Measurements from ENCODE around the gene SMC1B.
A peak's percentile ranks its signal among the peaks of the same experiment; 100 is the strongest.
"Not testable (repeated sequence)": the region's sequence is repeated elsewhere in the genome, so short reads cannot be mapped to it uniquely, and the experiment has no call there.

The SMC1B gene, protein sequence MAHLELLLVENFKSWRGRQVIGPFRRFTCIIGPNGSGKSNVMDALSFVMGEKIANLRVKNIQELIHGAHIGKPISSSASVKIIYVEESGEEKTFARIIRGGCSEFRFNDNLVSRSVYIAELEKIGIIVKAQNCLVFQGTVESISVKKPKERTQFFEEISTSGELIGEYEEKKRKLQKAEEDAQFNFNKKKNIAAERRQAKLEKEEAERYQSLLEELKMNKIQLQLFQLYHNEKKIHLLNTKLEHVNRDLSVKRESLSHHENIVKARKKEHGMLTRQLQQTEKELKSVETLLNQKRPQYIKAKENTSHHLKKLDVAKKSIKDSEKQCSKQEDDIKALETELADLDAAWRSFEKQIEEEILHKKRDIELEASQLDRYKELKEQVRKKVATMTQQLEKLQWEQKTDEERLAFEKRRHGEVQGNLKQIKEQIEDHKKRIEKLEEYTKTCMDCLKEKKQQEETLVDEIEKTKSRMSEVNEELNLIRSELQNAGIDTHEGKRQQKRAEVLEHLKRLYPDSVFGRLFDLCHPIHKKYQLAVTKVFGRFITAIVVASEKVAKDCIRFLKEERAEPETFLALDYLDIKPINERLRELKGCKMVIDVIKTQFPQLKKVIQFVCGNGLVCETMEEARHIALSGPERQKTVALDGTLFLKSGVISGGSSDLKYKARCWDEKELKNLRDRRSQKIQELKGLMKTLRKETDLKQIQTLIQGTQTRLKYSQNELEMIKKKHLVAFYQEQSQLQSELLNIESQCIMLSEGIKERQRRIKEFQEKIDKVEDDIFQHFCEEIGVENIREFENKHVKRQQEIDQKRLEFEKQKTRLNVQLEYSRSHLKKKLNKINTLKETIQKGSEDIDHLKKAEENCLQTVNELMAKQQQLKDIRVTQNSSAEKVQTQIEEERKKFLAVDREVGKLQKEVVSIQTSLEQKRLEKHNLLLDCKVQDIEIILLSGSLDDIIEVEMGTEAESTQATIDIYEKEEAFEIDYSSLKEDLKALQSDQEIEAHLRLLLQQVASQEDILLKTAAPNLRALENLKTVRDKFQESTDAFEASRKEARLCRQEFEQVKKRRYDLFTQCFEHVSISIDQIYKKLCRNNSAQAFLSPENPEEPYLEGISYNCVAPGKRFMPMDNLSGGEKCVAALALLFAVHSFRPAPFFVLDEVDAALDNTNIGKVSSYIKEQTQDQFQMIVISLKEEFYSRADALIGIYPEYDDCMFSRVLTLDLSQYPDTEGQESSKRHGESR

DNA sequence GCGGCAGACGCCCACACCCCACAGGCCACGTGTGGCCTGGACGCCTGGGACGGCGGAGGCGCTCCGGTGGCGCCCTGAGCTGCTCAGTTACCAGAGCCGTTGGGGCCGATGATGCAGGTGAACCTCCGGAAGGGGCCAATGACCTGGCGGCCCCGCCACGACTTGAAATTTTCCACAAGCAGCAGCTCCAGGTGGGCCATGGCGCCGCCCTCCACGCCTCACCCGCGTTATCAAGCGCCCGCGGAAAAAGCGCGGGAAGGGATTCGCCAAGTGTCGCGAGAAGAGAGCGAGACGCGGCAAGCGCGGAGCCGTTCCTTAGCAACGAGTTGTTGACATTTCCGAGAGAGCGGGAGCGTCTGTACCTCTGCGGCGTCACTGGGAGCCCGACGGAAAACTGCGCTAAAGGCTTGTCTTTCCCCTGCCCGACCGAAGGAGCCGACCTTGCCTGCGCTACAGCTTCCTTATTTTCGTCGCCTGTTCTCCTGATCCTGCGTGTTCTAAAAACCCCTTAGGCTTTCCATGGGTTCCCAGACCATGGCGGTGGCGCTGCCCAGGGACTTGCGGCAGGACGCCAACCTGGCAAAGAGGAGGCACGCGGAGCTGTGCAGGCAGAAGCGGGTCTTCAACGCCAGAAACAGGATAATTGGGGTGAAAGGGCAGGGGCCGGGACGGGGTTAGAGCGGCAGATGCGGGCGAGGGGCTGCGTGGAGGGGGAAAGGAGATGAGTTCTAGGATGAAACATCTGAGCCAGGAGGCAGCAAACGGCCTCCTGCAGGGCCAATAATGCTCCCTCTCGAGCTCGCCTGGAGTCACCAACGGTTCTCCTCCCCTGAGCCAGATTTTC is at the start of gene SMC1B, which contains the start of gene RIBC2:
Gene SMC1B (minus strand): TSS at position 232 of the 844 bp plus-strand sequence. CDS start 32 bp downstream, at position 200.
Gene RIBC2 (plus strand): TSS at position 326 of the 844 bp plus-strand sequence. CDS start 194 bp downstream, at position 520.
- peak; percentile 21 for DNase-seq

DNA sequence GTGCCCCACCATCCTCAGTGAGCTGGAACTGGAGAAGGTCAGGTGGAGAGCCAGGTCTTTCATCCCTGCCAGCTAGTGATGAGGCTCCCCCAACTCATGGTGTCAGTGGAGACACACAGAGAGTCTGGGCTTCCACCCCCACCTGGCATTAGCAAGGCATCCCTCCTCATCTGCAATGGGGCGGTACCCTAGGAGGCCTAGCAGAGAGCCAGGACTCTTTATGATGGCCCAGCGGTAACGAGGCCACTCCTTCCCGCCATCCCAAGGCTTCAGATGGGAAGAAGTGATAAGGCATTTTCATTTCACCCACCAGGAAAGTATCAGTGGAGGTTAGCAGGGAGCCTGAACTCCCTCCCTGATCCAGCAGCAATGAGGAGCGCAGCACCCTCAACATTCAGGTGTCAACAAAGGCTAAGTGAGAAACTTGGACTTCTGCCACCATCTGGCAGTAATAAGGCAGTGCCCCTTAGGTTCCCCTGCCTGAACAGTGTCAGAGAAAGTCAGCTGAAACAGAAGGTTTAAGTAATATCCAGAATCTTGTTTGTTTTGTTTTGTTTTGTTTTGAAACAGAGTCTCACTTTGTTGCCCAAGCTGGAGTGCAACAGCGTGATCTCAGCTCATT is 48.7 kb upstream of the SMC1B start:
- DNase-seq: no peak

DNA sequence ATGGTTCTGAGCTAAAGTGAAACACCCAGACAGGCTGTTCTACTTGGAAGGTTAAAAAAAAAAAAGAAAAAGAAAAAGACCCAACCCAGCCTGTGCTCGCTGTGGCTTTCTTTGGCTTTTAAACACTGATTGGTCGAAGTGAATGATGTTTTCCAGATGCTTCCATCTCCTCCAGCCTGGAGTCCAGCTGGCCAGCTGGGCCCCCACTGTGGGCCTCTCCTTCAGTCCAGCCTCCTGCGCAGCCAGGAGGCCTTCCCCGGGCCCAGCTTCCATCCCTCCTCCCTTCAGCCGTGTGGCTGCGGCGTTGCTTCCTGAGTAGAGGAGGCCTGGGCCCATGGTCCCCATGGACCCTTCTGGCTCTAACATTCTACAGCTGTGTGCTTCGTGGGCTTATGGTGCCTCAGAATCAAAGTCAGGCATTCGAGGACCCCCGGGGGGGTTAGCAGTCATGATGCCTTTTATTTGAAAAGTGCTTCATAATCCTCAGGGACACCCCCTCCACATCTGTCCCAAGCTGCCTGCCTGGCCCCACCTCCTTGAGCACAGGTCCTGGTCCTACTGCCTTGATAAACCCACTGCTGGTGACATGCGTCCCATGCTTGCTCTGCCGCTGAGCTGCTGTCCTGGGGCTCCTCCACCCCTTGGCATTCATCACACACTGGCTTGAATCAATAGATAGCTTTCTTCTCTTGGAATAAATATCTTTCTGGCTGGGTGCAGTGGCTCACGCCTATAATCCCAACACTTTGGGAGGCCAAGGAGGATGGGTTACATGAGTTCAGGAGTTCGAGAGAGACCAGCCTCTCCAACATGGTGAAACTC is 47.1 kb upstream of the SMC1B start:
- no peak for DNase-seq

DNA sequence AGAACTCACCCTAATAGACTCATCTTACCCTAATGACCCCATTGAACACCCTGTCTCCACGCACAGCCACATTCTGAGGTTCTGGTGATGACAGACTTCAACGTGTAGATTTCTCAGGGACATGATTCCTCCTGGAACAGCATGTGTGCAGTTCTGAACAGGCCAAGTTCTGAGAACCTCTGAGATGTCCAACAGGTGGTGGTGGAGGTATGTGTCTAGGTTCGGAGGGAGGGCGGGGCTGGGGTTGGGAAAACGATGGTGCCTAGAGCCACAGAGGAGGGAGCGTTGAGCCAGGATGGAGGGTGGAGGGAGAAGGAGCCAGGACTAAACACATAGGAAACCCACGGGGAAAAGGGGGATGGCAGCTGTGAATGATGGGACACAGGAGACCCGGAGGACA is 45.8 kb upstream of the SMC1B start:
- DNase-seq: no peak

DNA sequence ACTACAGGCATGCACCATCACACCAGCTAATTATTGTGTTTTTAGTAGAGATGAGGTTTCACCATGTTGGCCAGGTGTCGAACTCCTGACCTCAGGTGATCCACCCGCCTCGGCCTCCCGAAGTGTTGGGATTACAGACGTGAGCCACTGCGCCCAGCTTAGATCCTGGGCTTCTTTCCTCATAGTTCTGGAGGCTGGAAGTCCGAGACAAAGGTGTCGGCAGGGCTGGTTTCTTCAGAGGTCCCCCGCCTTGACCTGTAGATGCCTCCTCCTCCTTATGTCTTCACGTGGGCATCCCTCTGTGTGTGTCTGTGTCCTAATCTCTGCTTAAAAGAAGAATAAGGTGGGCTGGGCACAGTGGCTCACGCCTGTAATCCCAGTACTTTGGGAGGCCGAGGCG is 45.1 kb upstream of the SMC1B start:
- DNase-seq: no peak

DNA sequence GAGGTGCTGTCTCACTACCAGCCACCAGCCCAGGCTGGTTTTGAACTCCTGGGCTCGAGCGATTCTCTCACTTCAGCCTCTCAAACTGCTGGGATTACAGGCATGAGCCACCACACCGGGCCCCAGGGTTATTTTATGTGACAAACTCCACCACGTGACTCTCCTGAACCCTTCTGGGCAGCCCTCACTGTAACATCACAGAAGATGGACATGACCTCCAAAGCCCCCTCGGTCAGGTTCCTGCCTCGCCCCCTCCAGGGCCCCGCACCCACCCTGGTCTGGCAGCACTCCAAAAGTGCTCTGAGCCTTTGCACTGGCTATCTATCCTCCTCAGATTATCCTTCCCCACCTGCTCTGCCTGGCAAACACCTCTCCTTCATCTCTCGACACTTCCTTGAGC is 43.4 kb upstream of the SMC1B start:
- DNase-seq: no peak

DNA sequence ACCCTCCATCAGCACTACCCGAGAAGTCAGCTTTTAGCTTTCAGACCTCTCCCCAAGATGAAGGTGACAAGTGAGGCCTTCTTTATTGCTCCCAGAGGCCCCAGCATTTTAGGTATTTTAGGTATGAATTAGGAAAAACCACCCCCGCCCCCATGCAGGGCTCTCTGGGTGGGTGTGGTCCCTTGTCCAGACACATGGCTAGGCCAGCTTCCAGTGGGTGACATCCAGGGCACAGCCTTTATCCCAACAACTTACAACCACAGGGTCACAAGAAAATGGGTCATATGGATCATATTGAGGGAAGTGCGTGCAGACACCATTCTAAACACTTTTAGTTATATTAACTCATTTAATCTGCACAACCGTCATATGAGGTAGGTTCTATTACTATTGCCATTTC is 42.2 kb upstream of the SMC1B start:
- DNase-seq: no peak

DNA sequence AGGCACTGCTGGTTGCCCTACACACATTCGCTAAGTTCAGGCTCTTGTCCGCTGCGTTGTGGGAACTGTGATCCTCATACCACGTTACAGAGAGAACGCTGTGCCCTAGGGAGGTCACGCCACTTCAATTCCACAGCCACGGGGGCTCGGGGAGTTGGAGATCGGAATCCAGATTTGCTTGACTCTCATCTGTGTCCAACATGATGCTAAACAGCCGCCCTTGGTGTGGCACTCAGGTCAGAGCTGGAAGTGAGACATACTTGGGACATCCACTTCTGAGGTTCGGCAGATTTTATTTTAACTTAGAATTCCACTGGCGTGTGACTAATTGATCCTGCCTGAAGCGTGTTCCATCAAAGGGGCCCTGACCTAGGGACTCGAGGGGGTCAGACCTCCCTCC is 41.8 kb upstream of the SMC1B start:
- no peak for DNase-seq

DNA sequence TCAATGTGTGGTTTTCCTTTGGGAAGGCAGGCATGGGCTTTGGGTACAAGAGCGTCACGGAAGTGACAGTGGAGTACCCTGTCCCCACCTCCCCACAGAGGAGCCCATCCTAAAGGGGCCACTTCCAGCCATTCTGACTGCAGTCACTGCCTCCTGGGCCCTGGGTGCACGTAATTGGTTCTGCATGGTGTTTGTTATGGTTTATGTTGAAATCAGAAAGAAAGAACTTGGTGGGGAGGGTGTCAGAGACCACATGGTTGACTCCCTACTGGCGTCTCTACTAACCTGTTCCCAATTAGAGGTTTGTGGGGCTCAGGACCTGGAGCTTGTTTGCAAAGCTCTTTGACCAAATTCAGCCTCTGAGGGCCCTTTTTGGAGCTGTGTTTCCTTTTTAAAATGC is 40.9 kb upstream of the SMC1B start:
- DNase-seq: no peak

DNA sequence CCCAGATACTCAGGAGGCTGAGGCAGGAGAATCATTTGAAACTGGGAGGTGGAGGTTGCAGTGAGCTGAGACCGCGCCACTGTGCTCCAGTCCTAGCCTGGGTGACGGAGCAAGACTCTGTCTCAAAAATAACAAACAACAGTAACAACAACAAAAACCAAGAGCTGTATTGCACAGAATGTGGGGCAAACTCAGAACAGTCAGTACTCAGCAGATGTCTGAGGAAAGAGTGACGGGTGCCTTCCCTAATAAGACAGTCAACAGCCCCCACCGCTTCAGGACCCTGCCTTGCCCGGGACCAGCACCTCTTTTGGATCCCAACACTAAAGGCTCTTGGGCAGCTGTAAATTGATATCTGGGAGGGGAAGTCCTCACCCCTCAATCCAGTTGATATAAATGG is 40.4 kb upstream of the SMC1B start:
- DNase-seq: no peak

DNA sequence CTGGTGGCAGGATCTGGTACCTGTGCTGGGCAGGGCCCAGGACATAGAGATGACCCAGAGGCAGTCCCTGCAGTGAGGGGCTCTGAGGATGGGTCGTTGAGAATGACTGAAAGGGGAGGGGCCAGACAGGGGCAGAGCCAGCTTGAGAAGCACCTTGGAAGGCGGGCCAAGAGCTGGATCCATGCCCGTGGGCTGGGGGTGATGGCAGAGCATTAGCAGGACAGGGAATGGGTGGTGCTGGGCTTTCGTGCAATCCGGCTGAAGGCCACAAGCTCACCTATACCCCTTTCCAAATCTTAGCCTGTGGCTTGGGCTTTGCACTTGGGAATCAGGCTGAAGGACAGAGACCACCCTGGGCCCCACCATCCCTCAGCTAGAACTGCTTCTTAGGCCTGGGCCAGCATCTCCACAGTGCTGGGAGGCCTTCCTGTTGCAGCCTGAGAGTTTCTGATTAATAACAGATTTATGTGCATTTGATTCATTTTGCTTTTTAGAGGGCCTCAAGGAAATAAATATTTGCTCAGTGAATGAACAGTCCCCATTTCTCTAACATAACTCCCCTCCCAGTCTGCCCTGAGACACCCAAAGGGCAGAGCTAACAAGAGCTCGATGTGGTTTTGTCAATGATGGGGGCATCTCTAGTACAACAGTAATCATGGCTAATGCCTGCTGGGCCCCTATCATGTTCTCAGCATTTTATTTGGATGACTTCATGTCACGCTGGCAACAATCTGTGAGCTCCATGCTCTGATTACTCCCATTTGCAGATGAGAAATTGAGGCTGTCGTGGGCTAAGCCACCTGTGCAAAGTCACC is 39.4 kb upstream of the SMC1B start:
- DNase-seq: no peak

DNA sequence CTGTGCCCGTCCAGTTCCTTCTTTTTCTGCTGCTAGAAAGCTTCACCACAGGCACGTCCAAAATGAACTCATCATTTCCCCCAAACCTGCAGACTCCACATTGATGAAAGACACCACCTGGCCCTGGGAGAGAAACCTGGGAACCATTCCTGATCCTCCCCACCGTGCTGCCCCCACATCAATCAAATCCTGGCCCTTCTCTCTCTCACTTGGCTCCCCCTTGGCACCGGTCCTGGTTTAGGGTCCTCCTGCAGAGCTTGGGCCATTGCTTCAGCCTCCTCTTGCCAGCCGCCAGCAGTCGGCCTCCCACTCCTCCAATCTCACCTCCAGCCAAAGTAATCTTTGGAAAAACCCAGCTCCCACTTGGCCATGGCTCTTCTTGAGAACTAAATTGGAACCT is 38.6 kb upstream of the SMC1B start:
- no peak for DNase-seq

DNA sequence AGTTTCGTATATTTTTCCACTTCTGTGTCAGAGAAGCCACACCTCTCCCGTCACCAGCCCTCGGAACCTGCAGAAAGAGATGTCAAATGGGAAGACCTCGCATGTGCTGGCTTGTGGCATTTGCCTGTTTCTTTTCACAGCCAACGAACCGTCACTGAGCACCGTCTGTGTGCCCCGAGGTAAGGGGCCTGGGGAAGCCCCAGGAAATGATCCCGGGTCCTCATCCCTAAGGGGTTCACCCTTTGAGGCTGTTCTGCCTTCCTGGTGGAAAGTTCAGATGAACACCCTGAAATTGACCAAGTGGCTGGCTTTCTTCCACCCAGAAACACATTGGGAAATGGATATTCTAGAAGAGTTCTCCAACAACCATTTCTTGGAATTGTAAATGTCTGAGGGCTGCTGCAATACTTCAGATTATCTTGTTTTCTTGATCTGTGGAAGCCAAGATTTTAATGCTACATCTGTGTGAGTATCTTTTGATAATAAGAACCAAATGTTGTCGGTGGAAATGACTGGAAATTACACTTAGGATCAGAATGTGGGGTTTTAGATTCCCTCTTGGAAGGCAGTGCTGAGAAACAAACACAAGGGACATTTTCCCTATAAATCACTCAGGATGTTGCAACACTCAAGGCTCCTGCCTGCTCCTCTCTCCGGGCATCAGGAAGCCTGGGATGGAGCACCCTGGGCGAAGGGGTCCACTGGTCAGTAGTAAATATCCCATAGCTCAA is 37.7 kb upstream of the SMC1B start:
- no peak for DNase-seq

DNA sequence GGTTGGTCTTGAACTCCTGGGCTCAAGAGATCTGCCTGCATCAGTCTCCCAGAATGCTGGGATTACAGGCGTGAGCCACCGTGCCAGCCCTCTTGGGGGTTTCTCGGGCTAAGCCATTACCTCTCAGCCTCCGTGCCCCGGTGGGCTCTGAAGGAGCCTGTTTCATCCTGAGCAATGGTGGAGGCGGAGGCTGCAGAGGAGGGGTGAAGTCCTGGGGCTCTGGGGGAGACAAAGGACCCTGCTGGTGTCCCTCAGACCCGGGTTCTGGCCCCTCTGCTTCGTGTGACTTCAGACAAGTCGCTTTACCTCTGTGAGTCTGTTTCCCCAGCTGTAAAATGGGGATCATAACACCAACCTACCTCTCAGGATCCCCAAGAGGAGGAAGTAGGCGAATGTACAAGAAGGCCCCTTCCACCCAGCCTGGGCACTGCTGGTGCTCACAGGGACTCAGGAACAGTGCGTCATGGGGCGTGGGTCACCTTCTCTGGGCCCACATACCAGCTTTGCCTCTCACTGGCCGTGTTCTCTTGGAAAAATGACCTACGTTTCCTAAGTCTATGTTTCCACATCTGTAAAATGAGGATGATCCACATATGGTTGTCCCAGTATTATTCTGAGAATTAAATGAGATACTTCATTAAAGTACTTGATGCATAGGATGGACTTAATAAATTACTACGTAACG is 36.8 kb upstream of the SMC1B start:
- no peak for DNase-seq

DNA sequence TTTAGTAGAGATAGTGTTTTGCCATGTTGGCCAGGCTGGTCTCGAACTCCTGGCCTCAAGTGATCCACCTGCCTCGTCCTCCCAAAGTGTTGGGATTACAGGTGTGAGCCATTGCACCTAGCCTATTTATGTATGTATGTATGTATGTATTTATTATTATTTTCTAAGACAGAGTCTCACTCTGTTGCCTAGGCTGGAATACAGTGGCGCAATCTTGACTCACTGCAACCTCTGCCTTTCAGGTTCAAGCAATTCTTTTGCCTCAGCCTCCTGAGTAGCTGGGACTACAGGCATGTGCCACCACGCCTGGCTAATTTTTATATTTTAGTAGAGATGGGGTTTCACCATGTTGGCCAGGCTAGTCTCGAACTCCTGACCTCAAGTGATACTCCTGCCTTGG is 36.0 kb upstream of the SMC1B start:
- DNase-seq: not testable (repeated sequence)

DNA sequence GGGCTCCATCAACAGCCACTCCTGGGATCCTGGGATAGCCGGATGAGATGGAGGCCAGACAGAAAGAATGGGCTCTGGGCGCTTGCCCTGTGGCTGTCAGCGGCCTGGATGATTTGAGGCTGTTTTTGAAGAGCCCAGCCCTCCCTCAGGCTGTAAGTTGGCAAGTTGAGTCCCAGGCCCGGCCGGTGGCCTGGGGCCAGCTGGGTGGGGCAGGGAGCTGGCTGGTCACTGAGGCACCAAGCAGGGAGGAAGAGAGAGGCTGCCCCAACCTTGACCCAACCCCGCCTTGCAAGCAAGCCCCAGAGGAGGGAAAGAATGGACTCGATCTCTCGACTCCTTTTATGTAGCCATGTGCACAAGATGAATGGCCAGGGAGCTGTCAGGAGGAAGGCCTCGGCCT is 35.0 kb upstream of the SMC1B start:
- DNase-seq: no peak

DNA sequence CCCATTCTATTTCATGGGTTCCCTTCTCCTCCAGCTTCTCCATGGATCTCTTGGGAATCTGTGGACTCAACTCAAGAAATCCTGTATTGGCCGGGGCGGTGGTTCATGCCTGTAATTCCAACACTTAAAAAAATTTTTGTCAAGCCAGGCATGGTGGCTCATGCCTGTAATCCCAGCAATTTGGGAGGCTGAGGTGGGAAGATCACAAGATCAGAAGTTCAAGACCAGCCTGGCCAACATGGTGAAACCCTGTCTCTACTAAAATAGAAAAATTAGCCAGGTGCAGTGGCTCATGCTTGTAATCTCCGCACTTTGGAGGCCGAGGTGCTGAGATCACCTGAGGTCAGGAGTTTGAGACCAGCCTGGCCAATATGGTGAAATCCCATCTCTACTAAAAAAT is 34.2 kb upstream of the SMC1B start:
- not testable (repeated sequence) for DNase-seq

DNA sequence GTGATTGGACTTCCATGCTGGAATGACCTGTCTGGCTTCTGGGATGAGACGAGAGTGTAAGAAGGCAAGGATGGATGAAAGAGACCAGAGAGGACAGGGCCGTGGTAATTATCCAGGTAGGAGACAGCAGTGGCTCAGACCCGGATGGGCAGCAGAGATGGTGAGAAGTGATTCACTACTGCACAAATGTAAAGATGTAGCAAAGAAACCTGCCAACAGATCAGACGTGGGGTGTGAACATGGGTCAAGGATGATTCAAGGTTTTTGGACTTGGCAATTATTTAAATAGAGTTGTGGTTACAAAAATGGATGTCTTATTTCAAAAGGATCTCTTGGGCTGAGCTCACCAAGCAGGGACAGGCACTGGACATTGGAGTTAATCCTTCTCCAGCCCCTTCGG is 32.8 kb upstream of the SMC1B start:
- DNase-seq: no peak

All from kidney glomerular epithelial cell (primary cell).